ENCODE data around the gene RPS6KC1. TPM values are rescaled to one million over a fixed set of nuclear protein-coding genes. Genes with fewer than 3 reads are reported as not detected.

Gene RPS6KC1
- total and polyA plus RNA-seq, 2 of the 4 experiments (the other 2 are of a cell fraction) = 7.9 to 23.7 TPM

- BruUV-seq (replicated peaks) = no TSS peak
Measured at GRCh38 chr1:213194855-213195254, 143.8 kb downstream of the RPS6KC1 start.

More at GRCh38 chr1:213194855-213195254, 143.8 kb downstream of the RPS6KC1 start:
- no peak for DNase-seq
- in situ Hi-C loops (cut with MboI; ENCODE audit: low sequenced_read_pairs) (no loop called here), dilution Hi-C loops (cut with HindIII; ENCODE audit: low sequenced_read_pairs, unreplicated experiment) (no loop called here), intact Hi-C loops (cut with micrococcal nuclease) (no loop called here)
- ChIA-PET POLR2A (ENCODE audit: unreplicated experiment) (no interaction called here), CTCF (no interaction called here)
- no peak overlapping the region for H2AK5ac ChIP-seq (ENCODE audit: low read depth, low read length)
- no peak overlapping the region for H4K8ac ChIP-seq (ENCODE audit: low read depth in 2 of 2, low read length in 2 of 2)
- no peak for ATAC-seq (ENCODE audit: low read depth)
- H3K4me2 ChIP-seq (ENCODE audit: low read depth, low read length) = no peak overlapping the region
- H3K18ac ChIP-seq (ENCODE audit: low read depth, low read length) = no peak overlapping the region
- H4K20me1 ChIP-seq (ENCODE audit: insufficient read depth, low read length) = no peaks in the 10 kb centered on the region
- no peak overlapping the region for H2BK15ac ChIP-seq (ENCODE audit: low read depth, low read length)
- no peak overlapping the region for H2BK20ac ChIP-seq (ENCODE audit: low read depth, low read length)
- H3K56ac ChIP-seq (ENCODE audit: extremely low read depth, insufficient read depth, low read length) = no peak overlapping the region
- no peak overlapping the region for H2BK5ac ChIP-seq (ENCODE audit: low read depth, low read length, poor library complexity, severe bottlenecking)
- no peak overlapping the region for H3K4me3 ChIP-seq (ENCODE audit: insufficient read depth, low read depth, low read length)
- H3K23ac ChIP-seq (ENCODE audit: low read depth, low read length) = no peak overlapping the region
- no peak overlapping the region for H2BK120ac ChIP-seq (ENCODE audit: low read depth, low read length)
- H3K27ac ChIP-seq (ENCODE audit: insufficient read depth, low read length) = no peak overlapping the region
- H2AK9ac ChIP-seq (replicated peaks; ENCODE audit: low read depth, low read length, poor library complexity) = no peak overlapping the region
- peaks cover 10 to 15% of the 10 kb centered on the region in 2 experiments; a peak in 2 of 4 replicates for H3K79me1 ChIP-seq (ENCODE audit: low read depth in 1 of 2, low read length in 2 of 2)
- no peak overlapping the region for H3K9ac ChIP-seq (ENCODE audit: low read depth, low read length)
- no peaks in the 10 kb centered on the region; the same call in 1 of the 2 replicates for H3K9me1 ChIP-seq (ENCODE audit: insufficient read depth, low read length)
- no peaks in the 10 kb centered on the region for H3K9me3 ChIP-seq (ENCODE audit: control insufficient read depth, insufficient read depth, low read length)
- no peaks in the 10 kb centered on the region for H3K36me3 ChIP-seq (ENCODE audit: control insufficient read depth, insufficient read depth, low read length)
- H4K5ac ChIP-seq (ENCODE audit: low read depth, low read length) = no peak overlapping the region
- TF ChIP-seq USF2 (IDR thresholded peaks at IDR 0.05; ENCODE audit: low read depth, low read length) (no peak), NFE2L2 (IDR thresholded peaks at IDR 0.05; ENCODE audit: low read depth, low read length) (no peak), POLR2A (IDR thresholded peaks at IDR 0.05; ENCODE audit: low read depth, low read length) (no peak), BHLHE40 (IDR thresholded peaks at IDR 0.05; ENCODE audit: low read depth, low read length) (no peak), FOS (IDR thresholded peaks at IDR 0.05; ENCODE audit: low read depth, low read length) (no peak), RAD21 (IDR thresholded peaks at IDR 0.05; ENCODE audit: low read length) (no peak), MAZ (IDR thresholded peaks at IDR 0.05; ENCODE audit: borderline replicate concordance, low read depth, low read length) (no peak), CEBPB (IDR thresholded peaks at IDR 0.05; ENCODE audit: low read depth, low read length) (no peak), CTCF (conservative IDR thresholded peaks at IDR 0.05; ENCODE audit: low read depth, low read length) (no peak), CHD1 (IDR thresholded peaks at IDR 0.05; ENCODE audit: low read depth, low read length) (no peak), ELK1 (IDR thresholded peaks at IDR 0.05; ENCODE audit: borderline replicate concordance, low read depth, low read length) (no peak), MXI1 (IDR thresholded peaks at IDR 0.05; ENCODE audit: borderline replicate concordance, low read depth, low read length) (no peak), RFX5 (IDR thresholded peaks at IDR 0.05; ENCODE audit: low read depth, low read length) (no peak), RCOR1 (IDR thresholded peaks at IDR 0.05; ENCODE audit: insufficient replicate concordance, low read length) (no peak), SMC3 (IDR thresholded peaks at IDR 0.05; ENCODE audit: low read depth, low read length) (no peak), MAFK (IDR thresholded peaks at IDR 0.05; ENCODE audit: low read depth, low read length) (no peak)
- no peak overlapping the region for H2AFZ ChIP-seq (replicated peaks; ENCODE audit: low read length, poor library complexity)
- no peaks in the 10 kb centered on the region for H3K4me1 ChIP-seq (ENCODE audit: control insufficient read depth, insufficient read depth, low read length)
- no peak overlapping the region for H4K91ac ChIP-seq (ENCODE audit: insufficient read depth, low read depth, low read length)
- no peak overlapping the region for H3K14ac ChIP-seq (replicated peaks; ENCODE audit: low read depth, low read length)
- H3K4ac ChIP-seq (ENCODE audit: low read depth, low read length) = no peak overlapping the region
- no peaks in the 10 kb centered on the region for H3K27me3 ChIP-seq (ENCODE audit: control insufficient read depth, insufficient read depth, low read length)
